MCF 10A (cell line): ENCODE data around the gene PDE8B. TPM values are rescaled to one million over a fixed set of nuclear protein-coding genes. Genes with fewer than 3 reads are reported as not detected.
A peak's percentile ranks its signal among the peaks of the same experiment; 100 is the strongest.

Source experiments
- BruUV-seq: library from RNA; stranded (reverse); fragments of 400-500 nt; replicated peaks from 2 replicates; lab custom pipeline; 2021; lab: Mats Ljungman, UMichigan
- CTCF ChIA-PET: fragments of 300-600 bp; sonication (Branson Sonifier 250); formaldehyde crosslinking; extraction: SDS; loops from one replicate; lab custom pipeline; 2021; ENCODE audit warnings: antibody characterized with exemption, inconsistent platforms; lab: Yijun Ruan, JAX
- POLR2A ChIA-PET: fragments of 300-600, 350-650 bp; sonication (Branson Sonifier 250); formaldehyde crosslinking; extraction: SDS; loops from one replicate; lab custom pipeline; 2020; ENCODE audit warnings: antibody characterized with exemption, inconsistent platforms; lab: Yijun Ruan, JAX
- DNase-seq: peaks from one replicate; pipeline ENCODE4 v3.0.0-alpha.2; 2018; ENCODE audit not compliant: unreplicated experiment
- H3K27ac Mint-ChIP-seq: one replicate; pipeline ENCODE4 v1.8.0; 2022; ENCODE audit warnings: mild to moderate bottlenecking, low read depth, mixed read lengths; ENCODE audit not compliant: unreplicated experiment
- H3K27me3 Mint-ChIP-seq: one replicate; pipeline ENCODE4 v1.8.0; 2022; ENCODE audit warnings: mixed read lengths; ENCODE audit not compliant: insufficient read depth, unreplicated experiment
- H3K36me3 Mint-ChIP-seq: one replicate; pipeline ENCODE4 v1.8.0; 2022; ENCODE audit warnings: mild to moderate bottlenecking, moderate library complexity, mixed read lengths; ENCODE audit not compliant: insufficient read depth, unreplicated experiment
- H3K4me1 Mint-ChIP-seq: one replicate; pipeline ENCODE4 v1.8.0; 2022; ENCODE audit warnings: mixed read lengths; ENCODE audit not compliant: insufficient read depth, unreplicated experiment
- H3K4me3 Mint-ChIP-seq: one replicate; pipeline ENCODE4 v1.8.0; 2022; ENCODE audit warnings: mild to moderate bottlenecking, moderate library complexity, mixed read lengths; ENCODE audit not compliant: unreplicated experiment
- H3K9me3 Mint-ChIP-seq: one replicate; pipeline ENCODE4 v1.8.0; 2022; ENCODE audit warnings: mixed read lengths; ENCODE audit not compliant: unreplicated experiment
- CTCF ChIP-seq: fragments of 200-600 bp; IDR thresholded peaks from one replicate; pipeline ENCODE4 v1.8.0; 2022; ENCODE audit warnings: antibody characterized with exemption, mild to moderate bottlenecking; ENCODE audit not compliant: unreplicated experiment
- intact Hi-C: fragments of 100-400 bp; cut with micrococcal nuclease; formaldehyde crosslinking; loops from 2 replicates; pipeline ENCODE4 v1.14.1; 2022
- total RNA-seq: library from RNA; stranded (reverse); gene quantifications from 2 replicates; pipeline ENCODE4 v1.2.3, GENCODE V29; 2022

Gene PDE8B
- total RNA-seq, 1 experiment from 2014 or later, result not detected

GRCh38 chr5:77272206-77272605, 61.7 kb downstream of the PDE8B start:
- TF ChIP-seq CTCF, result no peak
- no peaks in the 10 kb centered on the region for H3K36me3 Mint-ChIP-seq
- no peaks in the 10 kb centered on the region for H3K9me3 Mint-ChIP-seq
- CTCF ChIA-PET, result interaction anchor here (1.2 to 1.7 kb wide), 2 partner anchors 10 to 127 kb away, joined by 3 to 7 read pairs; no protein-coding TSS in a partner anchor
- no peak overlapping the region for H3K4me3 Mint-ChIP-seq
- no TSS peak for BruUV-seq
- no peak overlapping the region for H3K27ac Mint-ChIP-seq
- intact Hi-C loops, result no loop called here
- DNase-seq, result no peak
- H3K4me1 Mint-ChIP-seq, result no peaks in the 10 kb centered on the region
- H3K27me3 Mint-ChIP-seq, result no peaks in the 10 kb centered on the region
- POLR2A ChIA-PET, result interaction anchor here (1.3 kb wide), 2 partner anchors 11 to 220 kb away, joined by 3 to 4 read pairs; partner anchors contain the start of gene WDR41

- TF ChIP-seq CTCF, result no peak
- Mint-ChIP-seq H3K4me3 (no peak overlapping the region), H3K4me1 (peaks cover 7% of the 10 kb centered on the region), H3K27ac (no peak overlapping the region), H3K36me3 (no peaks in the 10 kb centered on the region), H3K9me3 (no peaks in the 10 kb centered on the region), H3K27me3 (no peaks in the 10 kb centered on the region)
- intact Hi-C loops, result no loop called here
- BruUV-seq, result no TSS peak
- DNase-seq, result no peak
- CTCF ChIA-PET, result no interaction called here
- POLR2A ChIA-PET, result no interaction called here
Observed at GRCh38 chr5:77277759-77278158, 67.3 kb downstream of the PDE8B start.

GRCh38 chr5:77280036-77280435, 69.6 kb downstream of the PDE8B start:
- H3K4me3 Mint-ChIP-seq, result no peak overlapping the region
- intact Hi-C loops, result no loop called here
- peaks cover 9% of the 10 kb centered on the region for H3K4me1 Mint-ChIP-seq
- no peaks in the 10 kb centered on the region for H3K9me3 Mint-ChIP-seq
- POLR2A ChIA-PET, result no interaction called here
- no peak overlapping the region for H3K27ac Mint-ChIP-seq
- H3K36me3 Mint-ChIP-seq, result no peaks in the 10 kb centered on the region
- no peak for TF ChIP-seq CTCF
- CTCF ChIA-PET, result no interaction called here
- DNase-seq, result no peak
- no peaks in the 10 kb centered on the region for H3K27me3 Mint-ChIP-seq
- BruUV-seq, result no TSS peak

GRCh38 chr5:77281969-77282336, 71.5 kb downstream of the PDE8B start:
- intact Hi-C loops, result no loop called here
- ChIA-PET CTCF (interaction anchor here (0.7 to 1.3 kb wide), 4 partner anchors 9 to 43 kb away, joined by 4 to 7 read pairs (median 4); no protein-coding TSS in a partner anchor), POLR2A (interaction anchor here (1.1 kb wide), 1 partner anchor 43 kb away, joined by 3 read pairs; no protein-coding TSS in a partner anchor)
- Mint-ChIP-seq H3K36me3 (no peaks in the 10 kb centered on the region), H3K4me1 (peaks cover 9% of the 10 kb centered on the region), H3K27ac (peak overlapping the region; percentile 61), H3K4me3 (no peak overlapping the region), H3K27me3 (no peaks in the 10 kb centered on the region), H3K9me3 (no peaks in the 10 kb centered on the region)
- no peak for DNase-seq
- BruUV-seq, result no TSS peak
- TF ChIP-seq CTCF, result no peak
